ENCODE results near the gene ANKMY2.

GRCh38 chr7:16651396-16652239 is 6.1 kb upstream of the ANKMY2 start:
- no peak for TF ChIP-seq EZH2phosphoT487 (IDR thresholded peaks at IDR 0.05; ENCODE audit: borderline replicate concordance)
- TF ChIP-seq, protein P1, sequence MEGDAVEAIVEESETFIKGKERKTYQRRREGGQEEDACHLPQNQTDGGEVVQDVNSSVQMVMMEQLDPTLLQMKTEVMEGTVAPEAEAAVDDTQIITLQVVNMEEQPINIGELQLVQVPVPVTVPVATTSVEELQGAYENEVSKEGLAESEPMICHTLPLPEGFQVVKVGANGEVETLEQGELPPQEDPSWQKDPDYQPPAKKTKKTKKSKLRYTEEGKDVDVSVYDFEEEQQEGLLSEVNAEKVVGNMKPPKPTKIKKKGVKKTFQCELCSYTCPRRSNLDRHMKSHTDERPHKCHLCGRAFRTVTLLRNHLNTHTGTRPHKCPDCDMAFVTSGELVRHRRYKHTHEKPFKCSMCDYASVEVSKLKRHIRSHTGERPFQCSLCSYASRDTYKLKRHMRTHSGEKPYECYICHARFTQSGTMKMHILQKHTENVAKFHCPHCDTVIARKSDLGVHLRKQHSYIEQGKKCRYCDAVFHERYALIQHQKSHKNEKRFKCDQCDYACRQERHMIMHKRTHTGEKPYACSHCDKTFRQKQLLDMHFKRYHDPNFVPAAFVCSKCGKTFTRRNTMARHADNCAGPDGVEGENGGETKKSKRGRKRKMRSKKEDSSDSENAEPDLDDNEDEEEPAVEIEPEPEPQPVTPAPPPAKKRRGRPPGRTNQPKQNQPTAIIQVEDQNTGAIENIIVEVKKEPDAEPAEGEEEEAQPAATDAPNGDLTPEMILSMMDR (conservative IDR thresholded peaks at IDR 0.05; ENCODE audit: low read length), result no peak
